Astrocyte (in vitro differentiated cells and primary cell): ENCODE results near the gene LMTK3.

Source experiments
- EZH2 ChIP-seq: IDR thresholded peaks from 2 replicates; pipeline ENCODE4 v1.6.1; 2012; ENCODE audit warnings: mild to moderate bottlenecking, low read length, inconsistent platforms; ENCODE audit not compliant: insufficient read depth
- TF ChIP-seq, protein P1 (sequence below): IDR thresholded peaks from 2 replicates; pipeline ENCODE4 v1.5.1; 2011; ENCODE audit warnings: low read depth, mild to moderate bottlenecking, inconsistent platforms, low read length, moderate library complexity; ENCODE audit not compliant: insufficient read depth

DNA sequence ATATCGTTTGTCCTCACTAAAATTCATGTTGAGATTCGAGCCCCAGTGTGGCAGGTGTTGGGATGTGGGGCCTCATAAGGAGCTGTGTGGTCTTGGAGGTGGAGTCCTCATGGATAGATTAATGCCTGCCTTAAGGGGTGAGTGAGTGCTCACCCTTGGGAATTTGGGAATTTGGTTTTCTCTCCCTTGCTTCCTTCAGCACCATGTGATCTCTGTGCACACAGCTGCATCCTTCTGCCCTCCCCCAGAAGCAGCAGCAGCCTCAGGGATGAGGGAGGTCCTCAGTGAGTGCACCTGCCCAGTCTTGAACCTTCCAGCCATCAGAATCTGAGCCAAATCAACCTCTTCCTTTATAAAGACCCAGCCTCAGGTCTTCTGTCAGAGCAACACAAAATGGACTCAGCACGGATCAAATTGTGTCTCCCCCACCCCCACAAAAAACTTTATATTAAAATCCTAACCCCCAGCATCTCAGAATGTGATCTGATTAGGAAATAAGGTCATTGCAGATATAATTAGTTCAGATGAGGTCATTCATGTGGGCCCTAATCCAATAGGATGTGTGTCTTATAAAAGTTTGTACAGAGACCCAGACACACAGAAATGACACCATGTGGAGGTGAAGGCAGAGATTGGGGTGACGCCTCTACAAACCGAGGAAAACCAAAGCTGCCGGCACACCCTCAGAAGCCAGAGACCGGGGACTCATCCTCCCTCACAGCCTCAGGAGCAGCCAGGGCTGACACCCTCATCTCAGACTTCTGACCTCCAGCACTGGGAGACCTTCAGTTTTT is 29.6 kb downstream of the LMTK3 start:
- TF ChIP-seq, protein P1, sequence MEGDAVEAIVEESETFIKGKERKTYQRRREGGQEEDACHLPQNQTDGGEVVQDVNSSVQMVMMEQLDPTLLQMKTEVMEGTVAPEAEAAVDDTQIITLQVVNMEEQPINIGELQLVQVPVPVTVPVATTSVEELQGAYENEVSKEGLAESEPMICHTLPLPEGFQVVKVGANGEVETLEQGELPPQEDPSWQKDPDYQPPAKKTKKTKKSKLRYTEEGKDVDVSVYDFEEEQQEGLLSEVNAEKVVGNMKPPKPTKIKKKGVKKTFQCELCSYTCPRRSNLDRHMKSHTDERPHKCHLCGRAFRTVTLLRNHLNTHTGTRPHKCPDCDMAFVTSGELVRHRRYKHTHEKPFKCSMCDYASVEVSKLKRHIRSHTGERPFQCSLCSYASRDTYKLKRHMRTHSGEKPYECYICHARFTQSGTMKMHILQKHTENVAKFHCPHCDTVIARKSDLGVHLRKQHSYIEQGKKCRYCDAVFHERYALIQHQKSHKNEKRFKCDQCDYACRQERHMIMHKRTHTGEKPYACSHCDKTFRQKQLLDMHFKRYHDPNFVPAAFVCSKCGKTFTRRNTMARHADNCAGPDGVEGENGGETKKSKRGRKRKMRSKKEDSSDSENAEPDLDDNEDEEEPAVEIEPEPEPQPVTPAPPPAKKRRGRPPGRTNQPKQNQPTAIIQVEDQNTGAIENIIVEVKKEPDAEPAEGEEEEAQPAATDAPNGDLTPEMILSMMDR: no peak
- TF ChIP-seq EZH2: no peak
